Left ventricle myocardium superior (tissue), 1 donor: ENCODE measurements around the gene CYP4F2. TPM values are rescaled to one million over a fixed set of nuclear protein-coding genes. Genes with fewer than 3 reads are reported as not detected.
"Not testable (repeated sequence)": the region's sequence is repeated elsewhere in the genome, so short reads cannot be mapped to it uniquely, and the experiment has no call there.

Experiments used
- ATAC-seq: fragments of 200-7000 bp; cut with Tn5 transposase; one replicate; pipeline ENCODE4 v1.9.1; 2020; ENCODE audit warnings: mild to moderate bottlenecking, moderate library complexity
- DNase-seq: peaks from one replicate; pipeline ENCODE4 v3.0.0-alpha.2; 2020
- intact Hi-C: fragments of 100-400 bp; cut with micrococcal nuclease; formaldehyde crosslinking; loops from one replicate; pipeline ENCODE4 v1.11.0; 2022
- total RNA-seq: library from RNA; stranded (reverse); fragmentation: NEBNext Ultra II Directional; extraction: Animal tissue kit (Norgen Biotek cat#: 25700); gene quantifications from one replicate; pipeline ENCODE4 v1.2.1, GENCODE V29; 2021
- donor health status: DM: no; HTN: yes; CAD: no; lungs with severe emphysema.

The CYP4F2 gene
- total RNA-seq, 1 donor from 2014 or later: not detected

DNA sequence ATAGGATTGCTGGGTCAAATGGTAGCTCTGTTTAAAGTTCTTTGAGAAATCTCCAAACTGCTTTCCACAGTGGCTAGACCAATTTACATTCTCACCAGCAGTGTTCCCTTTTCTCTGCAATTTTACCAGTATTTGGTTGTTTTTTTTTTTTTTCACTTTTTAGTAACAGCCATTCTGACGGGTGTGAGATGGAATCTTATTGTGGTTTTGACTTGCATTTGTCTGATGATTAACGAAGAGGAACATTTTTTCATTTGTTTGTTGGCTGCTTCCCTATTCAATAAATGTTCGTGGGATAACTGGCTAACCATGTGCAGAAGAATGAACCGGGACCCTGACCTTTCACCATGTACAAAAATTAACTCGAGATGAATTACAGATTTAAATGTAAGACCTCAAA is 31.2 kb downstream of the CYP4F2 start:
- intact Hi-C loops: loop anchor here (2.0 kb wide), 1 partner anchor 238 kb away; no protein-coding TSS in a partner anchor
- ATAC-seq: no peak
- DNase-seq: no peak

DNA sequence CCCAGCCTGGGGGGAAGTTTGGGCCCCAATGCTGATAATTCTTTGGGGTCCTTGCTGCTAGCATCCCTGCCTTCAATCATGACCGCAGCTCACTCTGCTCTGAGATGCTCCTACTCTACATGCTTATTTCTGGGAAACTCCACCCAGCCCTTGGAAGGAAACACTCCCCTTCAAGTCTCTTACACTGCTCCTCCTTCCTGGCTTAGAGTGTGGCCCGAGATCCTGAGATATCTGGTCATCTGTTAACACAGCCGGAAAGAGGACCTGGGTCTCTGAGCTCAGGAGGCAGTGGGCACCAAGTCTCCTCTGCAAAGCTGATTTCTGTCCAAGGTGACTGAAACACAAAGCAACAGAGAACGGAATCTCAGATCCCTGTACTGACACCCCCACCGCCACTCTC is 33.0 kb downstream of the CYP4F2 start:
- no peak for ATAC-seq
- intact Hi-C loops: no loop called here
- DNase-seq: no peak

DNA sequence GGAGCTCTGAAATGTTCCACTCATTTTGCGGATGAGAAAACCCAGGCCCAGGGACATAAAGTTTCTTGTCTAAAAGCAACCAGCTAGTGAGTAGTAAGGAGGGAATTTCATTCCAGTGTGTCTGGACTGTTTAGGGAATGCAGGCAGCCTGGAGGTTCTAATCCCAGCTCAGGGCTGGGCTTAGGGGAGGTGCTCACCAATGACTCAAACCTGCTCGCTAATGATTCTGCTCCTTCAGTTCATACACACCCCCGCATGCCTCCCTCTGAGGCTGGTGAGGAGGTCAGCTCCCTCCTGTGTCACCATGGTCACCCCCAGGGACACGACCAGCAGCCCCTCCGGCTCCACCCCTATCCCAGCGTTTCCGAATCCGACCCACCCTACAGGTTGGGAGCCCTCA is 34.6 kb downstream of the CYP4F2 start:
- intact Hi-C loops: no loop called here
- DNase-seq (no peak), ATAC-seq (no peak)

DNA sequence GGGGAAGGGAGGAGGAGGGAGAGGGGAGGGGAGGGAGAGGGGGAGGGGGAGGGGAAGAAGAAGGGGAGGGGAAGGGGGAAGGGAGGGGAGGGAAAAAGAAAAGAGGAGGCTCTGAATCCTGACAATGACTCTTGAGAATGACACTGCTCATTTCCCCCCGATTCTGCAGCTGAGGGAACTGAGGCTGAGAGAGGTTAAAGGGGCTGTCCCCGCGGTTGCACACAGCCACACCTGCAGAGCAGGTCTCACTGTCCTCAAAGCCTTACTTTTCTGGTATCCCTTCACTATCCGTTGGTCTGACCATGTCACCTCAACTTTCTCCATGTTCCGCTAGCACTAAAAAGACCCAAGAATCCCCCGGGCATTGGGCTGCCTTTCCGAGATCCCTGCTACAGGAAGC is 35.4 kb downstream of the CYP4F2 start:
- no peak for ATAC-seq
- no peak for DNase-seq
- intact Hi-C loops: no loop called here

DNA sequence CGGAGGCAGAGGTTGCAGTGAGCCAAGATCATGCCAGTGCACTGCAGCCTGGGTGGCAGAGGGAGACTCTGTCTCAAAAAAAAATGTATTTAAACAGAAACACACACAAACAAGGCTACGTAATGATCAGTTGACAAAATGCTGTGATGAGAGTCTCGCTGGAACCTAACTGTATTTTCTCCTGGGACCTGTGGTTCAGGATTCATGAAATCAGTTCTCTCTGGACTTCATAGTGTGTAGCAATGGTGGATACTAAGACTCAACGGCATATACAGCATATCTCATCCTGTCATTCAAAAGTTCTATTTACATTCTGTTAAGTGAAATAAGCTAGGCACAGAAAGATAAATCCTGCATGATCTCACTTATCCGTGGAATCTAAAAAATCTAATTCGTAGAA is 37.4 kb downstream of the CYP4F2 start:
- intact Hi-C loops: no loop called here
- ATAC-seq: no peak
- no peak for DNase-seq

DNA sequence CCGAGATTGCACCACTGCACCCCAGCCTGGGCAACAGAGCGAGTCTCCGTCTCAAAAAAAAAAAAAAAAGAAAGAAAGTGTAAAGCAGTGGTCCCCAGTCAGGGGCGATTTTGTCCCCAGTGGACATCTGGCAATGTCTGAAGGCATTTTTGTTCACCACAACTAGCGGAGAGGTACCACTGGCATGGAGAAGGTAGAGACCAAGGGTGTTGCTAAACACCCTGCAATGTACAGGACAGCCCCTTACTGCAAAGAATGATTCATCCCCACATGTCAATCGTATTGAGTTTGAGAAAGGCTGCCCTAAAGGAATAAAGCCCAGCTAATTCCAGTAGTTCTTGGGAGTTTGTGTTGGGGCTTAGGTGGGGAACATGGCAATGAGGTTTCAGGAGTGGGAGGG is 38.7 kb downstream of the CYP4F2 start:
- DNase-seq (no peak), ATAC-seq (no peak)
- intact Hi-C loops: no loop called here

DNA sequence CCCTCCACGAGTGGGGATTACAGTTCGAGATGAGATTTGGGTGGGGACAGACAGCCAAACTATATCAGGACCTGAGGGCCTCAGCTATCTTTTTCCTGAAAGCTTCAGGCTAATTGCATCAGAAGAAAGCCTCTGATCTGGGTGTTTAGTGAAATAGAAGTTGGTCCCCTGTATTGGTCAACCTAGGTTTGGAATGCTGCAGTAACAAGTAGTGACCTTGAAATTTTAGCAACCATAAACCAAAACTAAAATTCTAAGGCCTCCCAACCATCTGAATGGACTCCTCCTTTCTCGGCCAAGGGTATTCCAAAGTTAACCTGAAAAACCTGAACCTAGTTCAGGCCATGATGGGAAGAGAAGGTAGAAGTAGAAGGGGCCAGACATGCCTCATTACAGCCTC is 47.5 kb downstream of the CYP4F2 start:
- DNase-seq (no peak), ATAC-seq (no peak)
- intact Hi-C loops: no loop called here

DNA sequence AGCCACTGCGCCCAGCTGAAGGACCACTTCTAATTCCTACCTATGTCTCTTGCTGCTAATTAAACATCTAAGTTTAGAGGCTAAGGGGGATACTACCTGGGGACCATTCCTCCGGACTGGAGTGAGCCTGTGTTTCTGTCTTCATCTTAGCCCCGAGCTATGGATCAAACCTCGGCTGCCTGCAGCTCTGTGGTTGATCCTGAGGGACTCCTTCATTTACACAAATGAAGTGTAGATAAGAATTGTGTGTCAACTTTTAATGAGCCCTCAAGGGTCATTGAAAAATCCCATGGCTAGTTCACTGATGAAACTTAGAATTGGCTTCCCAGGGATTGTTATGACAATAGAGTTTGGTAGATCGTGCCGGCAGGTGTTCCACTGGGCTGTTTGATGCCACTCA is 51.0 kb downstream of the CYP4F2 start:
- DNase-seq (no peak), ATAC-seq (no peak)
- intact Hi-C loops: no loop called here

DNA sequence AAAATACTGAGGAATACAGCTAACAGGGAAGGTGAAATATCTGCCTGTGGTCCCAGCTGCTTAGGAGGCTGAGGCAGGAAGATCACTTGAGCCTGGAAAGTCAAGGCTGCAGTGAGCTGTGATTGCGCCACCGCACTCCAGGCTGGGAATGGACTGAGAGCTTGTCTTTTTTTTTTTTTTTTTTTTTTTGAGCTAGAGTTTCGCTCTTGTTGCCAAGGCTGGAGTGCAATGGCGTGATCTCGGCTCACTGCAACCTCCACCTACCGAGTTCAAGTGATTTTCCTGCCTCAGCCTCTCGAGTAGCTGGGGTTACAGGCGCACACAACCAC is 54.0 kb downstream of the CYP4F2 start:
- ATAC-seq, intact Hi-C loops: not testable (repeated sequence)
- peak; percentile 40 for DNase-seq

DNA sequence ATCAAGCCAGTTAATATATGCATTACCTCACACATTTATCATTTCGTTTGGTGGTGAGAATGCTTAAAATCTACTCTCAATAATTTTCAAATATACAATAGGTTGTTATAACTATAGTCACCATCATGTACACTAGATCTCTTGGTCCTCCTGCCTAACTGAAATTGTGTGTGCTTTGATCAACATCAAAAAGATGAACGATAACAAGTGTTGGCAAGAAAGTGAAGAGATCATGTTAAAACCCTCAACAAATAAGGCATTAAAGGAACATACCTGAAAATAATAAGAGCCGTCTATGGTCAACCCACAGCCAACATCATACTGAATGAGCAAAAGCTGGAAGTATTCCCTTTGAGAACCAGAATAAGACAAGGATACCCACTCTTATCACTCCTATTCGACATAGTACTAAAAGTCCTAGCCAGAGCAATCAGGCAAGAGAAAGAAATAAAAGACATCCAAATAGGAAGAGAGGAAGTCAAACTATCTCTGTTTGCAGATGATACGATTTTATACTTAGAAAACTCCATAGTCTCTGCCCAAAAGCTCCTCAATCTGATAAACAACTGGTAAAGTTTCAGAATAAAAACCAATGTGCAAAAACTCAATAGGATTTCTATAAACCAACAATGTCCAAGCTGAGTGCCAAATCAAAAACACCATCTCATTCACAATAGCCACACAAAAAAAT is 54.5 kb downstream of the CYP4F2 start:
- intact Hi-C loops: no loop called here
- ATAC-seq: no peak
- no peak for DNase-seq

DNA sequence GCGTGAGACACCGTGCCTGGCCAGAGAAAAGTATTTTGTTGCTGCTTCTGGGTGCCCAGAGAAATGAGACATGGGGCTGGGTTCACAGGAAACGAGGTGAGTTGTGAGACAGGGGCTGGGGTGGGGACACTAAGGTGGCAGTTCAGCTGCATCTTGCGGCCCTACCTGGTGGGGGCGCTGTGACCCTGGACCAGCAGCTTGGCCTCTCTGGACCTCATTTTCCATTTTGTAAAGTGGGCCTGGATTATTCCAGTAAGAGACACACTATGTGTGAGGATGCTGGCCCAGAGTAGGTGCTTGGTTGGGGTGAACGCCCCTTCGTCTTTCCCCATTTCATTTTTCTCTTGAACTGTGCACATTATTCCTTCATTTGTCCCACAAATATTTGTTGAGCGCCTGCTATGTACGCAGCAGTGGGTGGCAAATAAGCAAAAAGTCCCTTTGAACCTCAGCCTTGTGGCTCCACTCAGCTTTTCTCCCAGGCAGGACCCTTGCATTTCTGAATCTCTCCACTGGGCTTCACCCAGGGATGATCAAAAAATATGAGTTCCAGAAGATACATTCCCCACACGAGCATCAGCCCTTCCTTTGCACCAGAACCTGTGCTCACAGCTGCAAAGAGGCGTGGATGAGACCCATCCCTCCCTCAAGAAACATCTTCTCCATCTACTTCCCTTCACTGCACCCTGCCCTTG is 55.9 kb downstream of the CYP4F2 start:
- no peak for ATAC-seq
- intact Hi-C loops: no loop called here

DNA sequence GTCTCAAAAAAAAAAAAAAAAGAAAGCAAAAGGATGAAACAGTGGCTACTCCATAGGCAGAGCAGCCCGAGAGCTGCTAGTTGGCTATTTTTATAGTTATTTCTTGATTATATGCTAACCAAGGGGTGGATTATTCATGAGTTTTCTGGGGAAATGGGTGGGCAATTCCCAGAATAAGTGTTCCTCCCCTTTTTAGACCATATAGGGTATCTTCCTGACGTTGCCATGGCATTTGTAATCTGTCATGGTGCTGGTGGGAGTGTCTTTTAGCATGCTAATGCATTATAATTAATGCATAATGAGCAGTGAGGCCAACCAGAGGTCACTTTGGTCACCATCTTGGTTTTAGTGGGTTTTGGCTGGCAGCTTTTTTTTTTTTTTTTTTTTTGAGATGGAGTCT is 57.0 kb downstream of the CYP4F2 start:
- intact Hi-C loops: no loop called here
- ATAC-seq: no peak
- no peak for DNase-seq

More for the DNA sequence above, 55.9 kb downstream of the CYP4F2 start:
- DNase-seq: no peak

DNA sequence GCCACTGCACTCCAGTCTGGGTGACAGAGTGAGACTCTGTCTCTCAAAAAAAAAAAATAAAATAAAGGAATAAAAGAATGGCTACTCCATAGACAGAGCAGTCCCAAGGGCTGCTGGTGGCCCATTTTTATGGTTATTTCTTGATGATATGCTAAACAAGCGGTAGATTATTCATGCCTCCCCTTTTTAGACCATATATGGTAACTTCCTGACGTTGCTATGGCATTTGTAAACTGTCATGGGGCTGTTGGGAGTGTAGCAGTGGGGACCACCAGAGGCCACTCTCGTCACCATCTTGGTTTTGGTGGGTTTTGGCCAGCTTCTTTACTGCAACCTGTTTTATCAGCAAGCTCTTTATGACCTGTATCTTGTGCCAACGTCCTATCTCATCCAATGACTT is 58.0 kb downstream of the CYP4F2 start:
- ATAC-seq, intact Hi-C loops, DNase-seq: not testable (repeated sequence)

DNA sequence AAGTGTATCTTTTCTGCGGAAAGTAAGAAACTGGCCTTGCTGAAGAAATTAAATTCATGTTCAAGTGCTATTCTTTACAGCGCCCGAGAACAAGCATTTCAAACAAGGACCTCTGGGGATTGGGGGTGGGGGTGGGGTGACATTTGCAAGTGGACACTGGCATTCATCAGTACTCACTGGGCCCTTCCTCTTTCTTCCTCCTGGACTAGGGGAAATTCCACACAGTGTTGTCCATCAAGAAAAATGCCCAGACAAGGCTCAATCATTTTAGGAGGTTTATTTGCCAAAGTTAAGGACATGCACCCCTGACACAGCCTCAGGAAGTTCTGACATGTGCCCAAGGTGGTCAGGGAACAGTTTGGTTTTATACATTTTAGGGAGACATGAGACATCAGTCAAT is 59.5 kb downstream of the CYP4F2 start:
- no peak for ATAC-seq
- DNase-seq: no peak

DNA sequence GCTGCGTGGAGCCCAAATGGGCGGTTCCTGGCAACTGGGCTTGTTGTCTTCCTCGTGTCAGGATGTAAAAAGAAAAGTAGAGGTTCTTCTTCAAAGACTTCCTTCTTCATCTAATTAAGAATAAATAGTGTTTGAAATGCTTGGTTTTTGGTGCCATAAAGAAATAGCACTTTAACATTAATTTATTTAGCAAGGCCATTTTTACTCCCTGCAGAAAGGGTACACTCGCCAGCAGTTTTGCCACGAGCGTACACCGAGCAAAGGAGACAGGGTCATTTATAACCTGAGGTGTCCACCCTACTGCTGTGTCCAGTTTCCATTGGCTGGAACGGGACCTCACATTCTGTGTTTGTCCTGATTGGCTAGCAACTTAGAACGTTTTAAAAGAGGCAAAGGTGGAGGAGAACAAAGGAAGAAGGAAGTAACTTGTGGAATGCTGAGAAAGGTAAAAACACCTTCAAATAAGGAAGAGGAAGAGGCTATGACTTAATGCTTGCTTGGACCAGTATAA is 60.6 kb downstream of the CYP4F2 start:
- DNase-seq (peak; percentile 33), ATAC-seq (peak; percentile 31)

More for the DNA sequence above, 59.5 kb downstream of the CYP4F2 start:
- intact Hi-C loops: no loop called here

DNA sequence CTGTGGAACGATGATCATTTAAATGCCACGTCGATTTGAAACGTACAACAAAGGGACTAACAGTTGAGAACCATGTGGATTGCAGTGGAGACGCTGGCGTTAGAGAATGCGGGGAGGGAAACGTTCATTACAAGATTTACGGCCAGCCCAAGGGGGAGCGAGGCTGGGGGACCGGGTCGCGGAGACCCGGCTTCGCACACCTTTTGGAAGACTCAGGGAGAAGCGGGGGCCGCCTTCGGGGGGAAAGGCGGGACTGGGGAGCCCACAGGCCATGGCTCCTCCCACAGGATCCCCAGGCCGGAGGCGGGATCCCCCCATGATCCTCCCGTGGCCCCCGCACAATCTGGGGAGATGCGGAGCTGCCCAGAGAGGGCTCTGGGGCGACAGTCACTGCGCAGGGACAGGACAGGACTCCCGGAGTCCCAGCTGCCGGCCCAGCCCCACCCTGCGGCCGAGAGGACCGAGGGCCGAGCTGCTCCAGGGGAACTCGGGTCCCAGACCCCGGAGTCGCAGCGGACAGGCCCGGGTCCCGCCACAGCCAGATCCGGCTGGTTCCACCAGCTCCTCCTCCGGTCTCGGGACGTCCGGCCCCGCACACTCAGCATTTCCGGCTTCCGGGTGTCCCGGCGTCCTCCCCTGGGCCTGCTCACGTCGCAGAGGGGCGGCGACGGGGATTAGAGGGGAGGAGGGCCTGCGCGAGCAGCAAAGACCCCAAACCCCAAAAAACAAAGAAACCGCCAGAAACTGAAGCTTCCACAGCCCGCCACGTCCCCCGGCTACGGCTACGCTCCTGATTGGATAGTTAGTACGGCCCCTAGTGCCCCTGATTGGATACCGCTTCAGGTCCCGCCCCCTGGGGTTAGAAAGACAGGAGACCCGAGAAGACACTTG is 61.3 kb downstream of the CYP4F2 start:
- ATAC-seq: peak; percentile 100
- peak; percentile 97 for DNase-seq
- intact Hi-C loops: no loop called here

More for the DNA sequence above, 60.6 kb downstream of the CYP4F2 start:
- intact Hi-C loops: no loop called here

DNA sequence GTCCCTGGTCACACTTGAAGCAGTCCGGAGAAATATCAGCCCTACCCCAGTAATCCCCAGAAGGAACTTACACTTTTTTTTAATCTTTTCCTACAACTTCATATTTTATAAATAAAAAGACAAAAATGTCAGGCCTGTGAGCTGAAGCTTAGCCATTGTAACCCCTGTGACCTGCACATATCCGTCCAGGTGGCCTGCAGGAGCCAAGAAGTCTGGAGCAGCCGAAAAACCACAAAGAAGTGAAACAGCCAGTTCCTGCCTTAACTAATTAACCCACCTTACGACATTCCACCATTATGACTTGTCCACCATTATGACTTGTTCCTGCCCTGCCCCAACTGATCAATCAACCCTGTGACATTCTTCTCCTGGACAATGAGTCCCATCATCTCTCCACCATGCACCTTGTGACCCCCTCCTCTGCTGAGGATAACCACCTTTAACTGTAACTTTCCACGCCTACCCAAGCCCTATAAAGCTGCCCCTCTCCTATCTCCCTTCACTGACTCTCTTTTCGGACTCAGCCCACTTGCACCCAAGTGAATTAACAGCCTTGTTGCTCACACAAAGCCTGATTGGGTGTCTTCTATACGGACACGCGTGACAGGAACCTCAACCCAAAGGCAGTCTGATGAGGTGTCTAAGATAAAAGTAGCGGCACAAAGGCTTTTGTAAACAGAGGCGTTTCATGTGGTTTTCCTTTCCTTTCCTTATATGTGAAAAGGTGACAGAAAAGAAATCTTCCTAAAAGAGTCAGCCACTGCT is 62.1 kb downstream of the CYP4F2 start:
- intact Hi-C loops, ATAC-seq, DNase-seq: not testable (repeated sequence)

DNA sequence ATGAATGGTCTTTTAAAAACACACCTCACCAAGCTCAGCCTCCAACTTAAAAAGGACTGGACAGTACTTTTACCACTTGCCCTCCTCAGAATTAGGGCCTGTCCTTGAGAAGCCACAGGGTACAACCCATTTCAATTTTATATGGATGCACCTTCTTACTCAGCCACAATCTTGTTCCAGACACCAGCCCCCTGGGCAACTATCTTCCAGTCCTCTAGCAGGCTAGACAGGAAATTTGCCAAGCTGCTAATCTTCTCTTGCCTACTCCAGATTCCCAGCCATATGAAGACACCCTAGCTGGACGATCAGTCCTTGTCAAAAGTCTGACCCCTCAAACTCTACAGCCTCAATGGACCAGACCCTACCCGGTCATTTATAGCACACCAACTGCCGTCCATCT is 63.6 kb downstream of the CYP4F2 start:
- DNase-seq, ATAC-seq, intact Hi-C loops: not testable (repeated sequence)

DNA sequence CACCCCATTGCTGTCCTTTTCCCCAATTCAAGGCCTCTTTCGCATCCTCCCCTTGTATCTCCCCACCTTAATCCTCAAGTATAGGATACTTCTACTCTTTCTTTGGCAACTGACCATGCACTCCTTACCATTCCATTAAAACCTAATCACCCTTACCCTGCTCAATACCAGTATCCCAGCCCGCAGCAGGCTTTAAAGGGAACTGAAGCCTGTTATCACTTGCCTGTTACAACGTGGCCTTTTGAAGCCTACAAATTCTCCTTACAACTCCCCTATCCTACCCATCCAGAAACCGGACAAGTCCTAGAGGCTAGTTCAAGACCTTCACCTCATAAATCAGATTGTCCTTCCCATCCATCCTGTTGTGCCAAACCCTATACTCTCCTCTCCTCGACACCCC is 66.2 kb downstream of the CYP4F2 start:
- intact Hi-C loops: no loop called here
- DNase-seq: no peak
- ATAC-seq: no peak
